Right lobe of liver (tissue), 6 donors: ENCODE data around the gene RBMS3. TPM values are rescaled to one million over a fixed set of nuclear protein-coding genes. Genes with fewer than 3 reads are reported as not detected.

ENCODE experiments used
- ATAC-seq, 4 donors: fragments of 200-7000 bp; cut with Tn5 transposase; one replicate each; pipeline ENCODE4 v1.9.1; 2020; ENCODE audit warnings: mild to moderate bottlenecking in 4 of 4, moderate library complexity in 4 of 4
- DNase-seq, 3 donors: peaks; one replicate each; pipeline ENCODE4 v3.0.0-alpha.2; 2020
- H3K27ac ChIP-seq, 3 donors: fragments of 200-600 bp; one replicate each; pipeline ENCODE4 v1.8.0; 2022
- H3K27me3 ChIP-seq, 2 donors: fragments of 200-600 bp; one replicate each; pipeline ENCODE4 v1.8.0; 2022
- H3K36me3 ChIP-seq, 4 donors: fragments of 200-600 bp; sonication (generic) in 1 of 4; one replicate each; pipeline versions ENCODE4 v1.5.1 to v1.8.0; 2017 to 2022; ENCODE audit warnings: control low read depth in 1 of 4
- H3K4me1 ChIP-seq, 4 donors: fragments of 200-600 bp; sonication (generic) in 1 of 4; one replicate each; pipeline versions ENCODE4 v1.5.1 to v1.8.0; 2017 to 2022; ENCODE audit warnings: control low read depth in 1 of 4
- H3K4me3 ChIP-seq, 3 donors: fragments of 200-600 bp; one replicate each; pipeline ENCODE4 v1.8.0; 2022
- H3K9me3 ChIP-seq, 4 donors: fragments of 200-600 bp; sonication (generic) in 1 of 4; one replicate each; pipeline versions ENCODE4 v1.5.1 to v1.8.0; 2017 to 2022; ENCODE audit warnings: control low read depth in 1 of 4
- POLR2A ChIP-seq: fragments of 450-650 bp; IDR thresholded peaks from one replicate; pipeline ENCODE4 v1.6.1; 2017; ENCODE audit warnings: antibody characterized with exemption, mild to moderate bottlenecking
- WGBS: methylation state at CpG from one replicate; pipeline ENCODE4 v1.1.6; 2018; ENCODE audit warnings: low coverage, low lambda C conversion rate; ENCODE audit not compliant: insufficient coverage; ENCODE audit errors: missing lambda C conversion rate; 5-methylcytosine and 5-hydroxymethylcytosine counted together
- intact Hi-C, 2 donors: fragments of 100-400 bp; cut with DNase I; formaldehyde crosslinking; loops; one replicate each; pipeline versions ENCODE4 v1.11.2 to v1.14.1; 2022
- total RNA-seq, 6 experiments: library from RNA; depleted of rRNA in 2 of 6; stranded (reverse); fragments of >200 nt in 2 of 6; fragmentation: NEBNext Ultra II Directional in 3 of 6; extraction: Animal tissue kit (Norgen Biotek cat#: 25700) in 3 of 6; gene quantifications; one replicate each; pipeline versions ENCODE4 v1.1.0 to v1.2.4, GENCODE V29; 2016 to 2023
- TF ChIP-seq, protein P1 (sequence below), 4 donors: fragments of 200-600 bp in 3 of 4; fragments of 450-650 bp in 1 of 4; IDR thresholded peaks; one replicate each; pipeline versions ENCODE4 v1.5.1 to v1.8.0; 2016 to 2022; ENCODE audit warnings: antibody characterized with exemption in 4 of 4, mild to moderate bottlenecking in 2 of 4
- donor health status: DM: no; HTN: yes; CAD: no.
- donor health status: DM: no; HTN: no; CAD: no.
- donor health status: DM: no; HTN: no; CAD: no.
- donor health status: DM: no; HTN: yes; CAD: no.
- donor health status: DM: no; HTN: yes; CAD: no.

Gene RBMS3
- total RNA-seq, 6 experiments from 2014 or later = 6.3 to 11.5 (median 8.3) TPM

DNA sequence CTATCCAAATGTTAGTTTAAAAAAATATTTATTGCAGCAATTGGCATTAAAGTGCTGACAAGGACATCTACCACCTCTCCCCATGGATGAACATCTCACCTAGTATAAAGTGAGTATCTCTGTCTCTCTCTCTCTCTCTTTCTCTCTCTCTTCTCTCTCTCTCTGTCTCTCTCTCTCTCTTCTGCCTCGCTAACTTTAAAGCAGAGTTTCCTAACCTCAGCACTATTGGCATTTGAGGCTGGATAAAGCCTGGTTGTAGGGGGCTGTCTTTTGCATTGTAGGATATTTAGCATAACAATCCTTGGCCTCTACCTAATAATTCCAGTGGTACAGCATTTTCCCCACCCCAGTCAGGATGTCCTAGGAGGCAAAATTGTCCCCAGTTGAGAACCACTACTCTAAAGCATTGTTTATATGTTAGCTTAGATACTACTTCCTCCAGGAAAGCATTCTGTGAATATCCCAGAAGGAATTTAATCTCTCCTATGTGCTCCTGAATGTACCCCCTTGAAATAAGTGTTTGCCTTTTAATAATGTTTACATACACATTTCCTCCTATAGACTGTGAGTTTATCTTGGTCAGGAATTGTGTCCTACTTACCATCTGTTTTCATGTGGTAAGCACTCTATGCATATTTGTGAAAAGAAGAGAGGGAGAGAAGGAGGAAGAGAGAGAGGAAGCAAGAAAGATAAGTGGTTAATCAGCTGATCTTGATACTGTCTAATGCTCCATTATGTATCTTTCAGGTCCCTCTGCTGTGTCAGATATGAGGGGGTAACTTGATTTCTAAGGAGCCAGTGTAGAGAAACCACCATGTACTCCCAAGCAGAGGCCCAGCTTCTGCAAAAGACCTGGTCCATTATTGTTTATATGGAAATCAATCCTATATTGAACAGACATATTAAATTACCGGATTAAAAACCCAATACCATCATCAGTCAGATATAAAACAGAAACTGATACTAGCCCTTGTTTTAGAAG, 346.6 kb downstream of the RBMS3 start:
- no peak overlapping the region for H3K27ac ChIP-seq
- no peak for TF ChIP-seq POLR2A
- TF ChIP-seq, protein P1, sequence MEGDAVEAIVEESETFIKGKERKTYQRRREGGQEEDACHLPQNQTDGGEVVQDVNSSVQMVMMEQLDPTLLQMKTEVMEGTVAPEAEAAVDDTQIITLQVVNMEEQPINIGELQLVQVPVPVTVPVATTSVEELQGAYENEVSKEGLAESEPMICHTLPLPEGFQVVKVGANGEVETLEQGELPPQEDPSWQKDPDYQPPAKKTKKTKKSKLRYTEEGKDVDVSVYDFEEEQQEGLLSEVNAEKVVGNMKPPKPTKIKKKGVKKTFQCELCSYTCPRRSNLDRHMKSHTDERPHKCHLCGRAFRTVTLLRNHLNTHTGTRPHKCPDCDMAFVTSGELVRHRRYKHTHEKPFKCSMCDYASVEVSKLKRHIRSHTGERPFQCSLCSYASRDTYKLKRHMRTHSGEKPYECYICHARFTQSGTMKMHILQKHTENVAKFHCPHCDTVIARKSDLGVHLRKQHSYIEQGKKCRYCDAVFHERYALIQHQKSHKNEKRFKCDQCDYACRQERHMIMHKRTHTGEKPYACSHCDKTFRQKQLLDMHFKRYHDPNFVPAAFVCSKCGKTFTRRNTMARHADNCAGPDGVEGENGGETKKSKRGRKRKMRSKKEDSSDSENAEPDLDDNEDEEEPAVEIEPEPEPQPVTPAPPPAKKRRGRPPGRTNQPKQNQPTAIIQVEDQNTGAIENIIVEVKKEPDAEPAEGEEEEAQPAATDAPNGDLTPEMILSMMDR (IDR thresholded peaks at IDR 0.05) = no peak
- 52% methylated on average over 2 of the region's 2 CpGs for WGBS

DNA sequence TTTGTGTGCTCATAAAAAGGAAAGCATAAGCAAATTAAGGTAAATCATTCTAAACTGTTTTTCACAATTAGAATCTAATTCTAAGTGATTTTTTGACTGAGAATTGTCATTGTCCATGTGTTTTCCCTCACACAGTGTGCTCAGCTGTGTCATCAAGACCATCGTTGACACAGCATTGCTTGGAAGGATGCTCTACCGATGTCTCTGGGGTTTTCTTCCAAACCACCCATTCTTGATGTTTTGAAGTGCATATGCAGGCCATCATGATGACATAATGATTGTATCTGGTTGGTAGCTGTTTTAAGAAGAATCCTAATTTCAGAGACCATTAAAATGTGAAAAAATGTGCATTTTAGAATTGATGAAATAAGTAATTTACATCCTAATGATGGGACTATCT, 347.9 kb downstream of the RBMS3 start:
- DNase-seq (no peak), ATAC-seq (no peak)
- TF ChIP-seq, protein P1 (IDR thresholded peaks at IDR 0.05) = no peak
- TF ChIP-seq POLR2A = no peak
- Histone ChIP-seq H3K4me1 (no peaks in the 10 kb centered on the region), H3K27me3 (no peaks in the 10 kb centered on the region), H3K4me3 (no peak overlapping the region), H3K27ac (no peak overlapping the region), H3K9me3 (no peaks in the 10 kb centered on the region), H3K36me3 (no peaks in the 10 kb centered on the region)
- intact Hi-C loops = no loop called here
- WGBS = 28% methylated on average over 2 of the region's 2 CpGs

More for the DNA sequence above, 346.6 kb downstream of the RBMS3 start:
- no peaks in the 10 kb centered on the region for H3K9me3 ChIP-seq
- H3K4me1 ChIP-seq = no peaks in the 10 kb centered on the region
- DNase-seq = no peak
- H3K27me3 ChIP-seq = no peaks in the 10 kb centered on the region
- intact Hi-C loops = no loop called here
- ATAC-seq = no peak
- no peak overlapping the region for H3K4me3 ChIP-seq
- no peaks in the 10 kb centered on the region for H3K36me3 ChIP-seq

DNA sequence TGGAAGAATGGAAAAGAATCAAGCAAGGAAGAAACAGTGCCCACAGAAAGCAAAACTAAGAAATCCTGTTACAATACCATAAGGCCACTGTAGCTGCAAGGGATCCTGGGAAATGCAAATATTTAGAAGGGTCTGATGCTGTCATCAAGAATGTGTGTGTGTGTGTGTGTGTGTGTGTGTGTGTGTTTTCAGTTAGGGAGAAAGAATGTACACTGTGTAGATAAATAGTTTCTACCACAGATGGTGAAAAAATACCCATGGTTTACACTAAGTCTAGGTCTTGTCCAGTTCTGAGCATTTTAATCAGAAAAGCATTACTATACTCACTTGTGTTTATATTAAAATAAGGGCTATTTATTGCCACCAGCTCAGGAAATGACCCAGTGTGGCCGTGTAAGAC, 355.0 kb downstream of the RBMS3 start:
- 47% methylated on average over 1 of the region's 1 CpG for WGBS
- H3K4me3 ChIP-seq = no peak overlapping the region
- no peak overlapping the region for H3K27ac ChIP-seq
- no peak for DNase-seq
- H3K4me1 ChIP-seq = no peaks in the 10 kb centered on the region
- H3K36me3 ChIP-seq = no peaks in the 10 kb centered on the region
- intact Hi-C loops = no loop called here
- no peak for ATAC-seq
- H3K27me3 ChIP-seq = no peaks in the 10 kb centered on the region
- H3K9me3 ChIP-seq = no peaks in the 10 kb centered on the region
- no peak for TF ChIP-seq POLR2A
- TF ChIP-seq, protein P1 (IDR thresholded peaks at IDR 0.05) = no peak

DNA sequence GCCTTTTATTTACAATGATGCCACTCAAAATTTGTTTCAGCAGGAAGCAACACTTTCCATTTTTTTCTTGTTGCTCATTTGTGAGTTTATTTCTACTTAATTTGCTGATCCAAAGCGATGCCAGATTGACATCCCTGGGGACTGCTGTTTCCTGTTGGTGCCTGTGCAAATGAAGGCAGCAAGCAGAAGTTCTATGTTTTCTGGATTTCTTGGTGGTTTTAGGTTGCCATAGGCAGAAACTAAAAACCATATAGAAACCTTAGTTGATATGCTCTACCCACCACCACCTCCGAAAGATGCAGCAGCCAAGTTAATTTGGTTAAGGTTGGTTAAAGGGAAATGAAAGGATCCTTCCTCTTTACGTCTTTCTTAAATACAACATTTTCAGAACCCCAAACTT, 356.2 kb downstream of the RBMS3 start:
- no peak for DNase-seq
- no peaks in the 10 kb centered on the region for H3K9me3 ChIP-seq
- no peaks in the 10 kb centered on the region for H3K4me1 ChIP-seq
- WGBS = 60% methylated on average over 3 of the region's 3 CpGs
- no peak overlapping the region for H3K4me3 ChIP-seq
- no peak for ATAC-seq
- intact Hi-C loops = no loop called here
- H3K27me3 ChIP-seq = no peaks in the 10 kb centered on the region
- no peak overlapping the region for H3K27ac ChIP-seq
- TF ChIP-seq, protein P1 (IDR thresholded peaks at IDR 0.05) = no peak
- TF ChIP-seq POLR2A = no peak
- H3K36me3 ChIP-seq = no peaks in the 10 kb centered on the region
